GM12865 (cell line): ENCODE results near the gene PPTC7.

Experiments
- DNase-seq: peaks from one replicate; pipeline ENCODE4 v3.0.0; 2010; ENCODE audit warnings: low read depth
- H3K4me3 ChIP-seq: 2 replicates; pipeline ENCODE4 v1.5.1; 2011; ENCODE audit warnings: mild to moderate bottlenecking, low read depth, low read length, control low read depth
- TF ChIP-seq, protein P1 (sequence below): IDR thresholded peaks from 2 replicates; pipeline ENCODE4 v1.5.1; 2011; ENCODE audit warnings: low read length, control low read depth, low read depth, inconsistent platforms; ENCODE audit not compliant: insufficient read depth; ENCODE audit errors: missing control alignments

PPTC7 gene

DNA sequence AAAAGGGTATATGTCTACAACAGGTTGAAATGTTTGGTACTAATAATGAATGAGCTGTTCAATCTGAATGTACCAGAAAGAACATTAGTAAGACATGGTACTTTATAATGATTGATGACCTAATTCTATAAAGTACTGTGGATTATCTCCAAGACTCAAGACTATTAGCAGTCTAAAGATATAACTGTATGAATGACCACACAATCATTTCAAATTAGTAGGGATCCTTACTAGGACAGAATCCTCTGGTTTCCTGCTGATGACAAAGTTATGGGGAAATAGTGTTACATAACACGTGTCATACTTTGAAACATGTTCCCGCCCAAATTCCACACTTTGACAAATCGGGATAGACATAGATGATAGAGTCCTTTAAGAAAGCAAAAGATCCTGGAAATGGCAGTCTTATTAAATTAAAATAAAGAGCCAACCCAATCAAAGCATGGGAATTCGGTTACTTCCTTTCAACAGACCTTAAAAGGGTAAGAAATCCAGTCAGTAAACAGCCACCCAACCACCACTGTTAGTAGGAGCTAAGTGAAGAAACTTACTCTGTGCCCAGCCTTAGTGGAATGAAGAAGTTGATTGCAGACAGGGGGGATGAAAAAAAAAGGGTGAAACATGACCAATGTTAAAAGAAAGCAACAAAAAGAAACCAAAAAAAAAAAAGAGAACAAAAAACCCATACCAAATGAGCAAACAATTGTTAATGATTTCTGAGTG, 84.0 kb downstream of the PPTC7 start:
- TF ChIP-seq, protein P1, sequence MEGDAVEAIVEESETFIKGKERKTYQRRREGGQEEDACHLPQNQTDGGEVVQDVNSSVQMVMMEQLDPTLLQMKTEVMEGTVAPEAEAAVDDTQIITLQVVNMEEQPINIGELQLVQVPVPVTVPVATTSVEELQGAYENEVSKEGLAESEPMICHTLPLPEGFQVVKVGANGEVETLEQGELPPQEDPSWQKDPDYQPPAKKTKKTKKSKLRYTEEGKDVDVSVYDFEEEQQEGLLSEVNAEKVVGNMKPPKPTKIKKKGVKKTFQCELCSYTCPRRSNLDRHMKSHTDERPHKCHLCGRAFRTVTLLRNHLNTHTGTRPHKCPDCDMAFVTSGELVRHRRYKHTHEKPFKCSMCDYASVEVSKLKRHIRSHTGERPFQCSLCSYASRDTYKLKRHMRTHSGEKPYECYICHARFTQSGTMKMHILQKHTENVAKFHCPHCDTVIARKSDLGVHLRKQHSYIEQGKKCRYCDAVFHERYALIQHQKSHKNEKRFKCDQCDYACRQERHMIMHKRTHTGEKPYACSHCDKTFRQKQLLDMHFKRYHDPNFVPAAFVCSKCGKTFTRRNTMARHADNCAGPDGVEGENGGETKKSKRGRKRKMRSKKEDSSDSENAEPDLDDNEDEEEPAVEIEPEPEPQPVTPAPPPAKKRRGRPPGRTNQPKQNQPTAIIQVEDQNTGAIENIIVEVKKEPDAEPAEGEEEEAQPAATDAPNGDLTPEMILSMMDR: no peak
- H3K4me3 ChIP-seq: no peak overlapping the region
- no peak for DNase-seq
